Spleen (tissue), 11 donors: ENCODE measurements around the gene AVPR1B. TPM values are rescaled to one million over a fixed set of nuclear protein-coding genes. Genes with fewer than 3 reads are reported as not detected.

Experiments used
- DNase-seq: peaks from one replicate; pipeline ENCODE4 v3.0.0-alpha.2; 2020
- H3K27ac ChIP-seq, 8 donors: fragments of 200-600 bp; sonication (generic) in 7 of 8; 1 replicate in 4 of 8; 2 replicates in 4 of 8; pipeline versions ENCODE4 v1.5.0 to v1.8.0; 2016 to 2021; ENCODE audit warnings: inconsistent platforms in 4 of 8, mild to moderate bottlenecking in 4 of 8, moderate library complexity in 1 of 8
- H3K27me3 ChIP-seq, 7 donors: fragments of 200-600 bp; sonication (generic) in 6 of 7; replicated peaks in 1 of 7; 1 replicate in 4 of 7; 2 replicates in 3 of 7; pipeline versions ENCODE4 v1.5.0 to v1.8.0; 2016 to 2021; ENCODE audit warnings: inconsistent platforms in 3 of 7, mild to moderate bottlenecking in 1 of 7
- H3K36me3 ChIP-seq, 6 donors: fragments of 200-600 bp; sonication (generic) in 5 of 6; 1 replicate in 4 of 6; 2 replicates in 2 of 6; pipeline versions ENCODE4 v1.5.0 to v1.8.0; 2016 to 2021; ENCODE audit warnings: inconsistent platforms in 2 of 6
- H3K4me1 ChIP-seq, 6 donors: fragments of 200-600 bp; sonication (generic) in 5 of 6; 1 replicate in 3 of 6; 2 replicates in 3 of 6; pipeline versions ENCODE4 v1.5.0 to v1.8.0; 2016 to 2021; ENCODE audit warnings: inconsistent platforms in 3 of 6
- H3K4me3 ChIP-seq, 8 donors: fragments of 200-600 bp; sonication (generic) in 7 of 8; 1 replicate in 4 of 8; 2 replicates in 4 of 8; pipeline versions ENCODE4 v1.5.0 to v1.8.0; 2016 to 2021; ENCODE audit warnings: inconsistent platforms in 4 of 8, mild to moderate bottlenecking in 4 of 8, moderate library complexity in 2 of 8
- H3K9me3 ChIP-seq, 8 donors: fragments of 200-600 bp; sonication (generic) in 7 of 8; 1 replicate in 4 of 8; 2 replicates in 4 of 8; pipeline versions ENCODE4 v1.5.0 to v1.8.0; 2016 to 2021; ENCODE audit warnings: inconsistent platforms in 4 of 8
- POLR2A ChIP-seq, 3 donors: fragments of 450-650 bp; IDR thresholded peaks; one replicate each; pipeline ENCODE4 v1.5.1; 2017; ENCODE audit warnings: antibody characterized with exemption in 3 of 3, mild to moderate bottlenecking in 1 of 3
- POLR2AphosphoS5 ChIP-seq, 3 donors: sonication (generic); formaldehyde crosslinking; IDR thresholded peaks; one replicate each; pipeline ENCODE4 v1.5.1; 2017; ENCODE audit warnings: antibody characterized with exemption in 3 of 3
- WGBS, 5 donors: extraction: QIAGEN DNeasy Blood & Tissue Kit in 3 of 5; methylation state at CpG; one replicate each; pipeline versions ENCODE4 v1.1.5 to v1.1.7; 2013 to 2018; 5-methylcytosine and 5-hydroxymethylcytosine counted together
- intact Hi-C: fragments of 100-400 bp; cut with DNase I; formaldehyde crosslinking; loops from one replicate; pipeline ENCODE4 v1.15.0; 2023; ENCODE audit warnings: low total_unique reads
- polyA plus RNA-seq, 3 donors: library from polyadenylated mRNA; stranded (reverse); fragments of 200-250 nt; gene quantifications; one replicate each; pipeline ENCODE4 v1.2.1, GENCODE V29; 2013
- total RNA-seq, 7 donors: library from RNA; depleted of rRNA in 3 of 7; stranded (reverse); fragments of >200 nt in 3 of 7; fragmentation: NEBNext Ultra II Directional in 4 of 7; extraction: Animal tissue kit (Norgen Biotek cat#: 25700) in 4 of 7; gene quantifications; one replicate each; pipeline versions ENCODE4 v1.1.0 to v1.2.1, GENCODE V29; 2016 to 2021
- TF ChIP-seq, protein P1 (sequence below), 11 experiments: fragments of 200-600 bp in 7 of 11; fragments of 450-650 bp in 4 of 11; sonication (generic) in 4 of 11; IDR thresholded peaks in 8 of 11; conservative IDR thresholded peaks in 3 of 11; 1 replicate in 7 of 11; 2 replicates in 4 of 11; pipeline versions ENCODE4 v1.4.0 to v1.8.0; 2016 to 2021; ENCODE audit warnings: antibody characterized with exemption in 11 of 11, inconsistent platforms in 4 of 11, mild to moderate bottlenecking in 1 of 11
- donor health status: healthy with polysubstance abuse.
- donor health status: DM: no; HTN: no; CAD: no; lungs with moderate emphysema.
- donor health status: DM: no; HTN: no; CAD: no.
- donor health status: Bipolar disorder and iron deficiency.
- donor health status: healthy.
- donor health status: DM: no; HTN: no; CAD: no.
- donor health status: DM: yes; HTN: yes; CAD: no.

The AVPR1B gene
- total and polyA plus RNA-seq, 10 donors: not detected

DNA sequence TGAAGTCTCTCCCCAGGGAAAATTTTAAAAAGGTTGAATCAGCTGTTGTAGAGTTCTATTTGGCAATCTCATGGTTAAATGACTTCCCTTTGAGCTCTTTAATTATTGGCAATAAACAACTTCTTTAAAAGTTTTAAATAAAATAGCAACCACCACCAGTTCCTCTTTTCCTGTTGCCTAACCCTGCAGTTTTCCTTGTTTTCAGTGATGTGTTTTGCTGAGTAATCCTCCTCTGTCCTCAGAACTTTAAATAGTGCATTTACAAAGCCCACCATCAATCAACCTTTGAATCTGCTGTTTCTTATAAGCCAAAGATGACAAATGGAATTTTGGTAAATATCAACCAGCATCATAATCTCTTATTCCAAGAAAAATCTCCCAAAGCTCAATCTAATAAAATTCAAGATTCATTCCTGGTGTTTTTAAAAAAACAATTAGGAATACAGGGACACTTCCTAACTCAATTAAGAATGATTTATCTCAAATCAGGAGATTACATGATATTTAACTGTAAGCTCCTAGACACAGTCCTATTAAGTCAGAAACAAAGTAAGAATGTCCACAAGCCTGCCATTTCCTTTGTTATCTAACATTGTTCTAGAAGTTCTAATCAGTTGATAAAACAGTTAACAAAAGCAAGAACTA lies 14.8 kb downstream of the AVPR1B start:
- DNase-seq: no peak
- intact Hi-C loops: loop anchor here (10.0 kb wide), 1 partner anchor 308 kb away; no protein-coding TSS in a partner anchor
- Histone ChIP-seq H3K9me3 (no peaks in the 10 kb centered on the region), H3K27ac (no peak overlapping the region), H3K4me1 (peaks cover 6 to 57% (median 18%) of the 10 kb centered on the region in 6 donors), H3K27me3 (no peaks in the 10 kb centered on the region), H3K4me3 (no peak overlapping the region), H3K36me3 (no peaks in the 10 kb centered on the region)
- TF ChIP-seq POLR2AphosphoS5 (IDR thresholded peaks at IDR 0.05) (no peak), POLR2A (IDR thresholded peaks at IDR 0.05) (no peak)
- TF ChIP-seq, protein P1, sequence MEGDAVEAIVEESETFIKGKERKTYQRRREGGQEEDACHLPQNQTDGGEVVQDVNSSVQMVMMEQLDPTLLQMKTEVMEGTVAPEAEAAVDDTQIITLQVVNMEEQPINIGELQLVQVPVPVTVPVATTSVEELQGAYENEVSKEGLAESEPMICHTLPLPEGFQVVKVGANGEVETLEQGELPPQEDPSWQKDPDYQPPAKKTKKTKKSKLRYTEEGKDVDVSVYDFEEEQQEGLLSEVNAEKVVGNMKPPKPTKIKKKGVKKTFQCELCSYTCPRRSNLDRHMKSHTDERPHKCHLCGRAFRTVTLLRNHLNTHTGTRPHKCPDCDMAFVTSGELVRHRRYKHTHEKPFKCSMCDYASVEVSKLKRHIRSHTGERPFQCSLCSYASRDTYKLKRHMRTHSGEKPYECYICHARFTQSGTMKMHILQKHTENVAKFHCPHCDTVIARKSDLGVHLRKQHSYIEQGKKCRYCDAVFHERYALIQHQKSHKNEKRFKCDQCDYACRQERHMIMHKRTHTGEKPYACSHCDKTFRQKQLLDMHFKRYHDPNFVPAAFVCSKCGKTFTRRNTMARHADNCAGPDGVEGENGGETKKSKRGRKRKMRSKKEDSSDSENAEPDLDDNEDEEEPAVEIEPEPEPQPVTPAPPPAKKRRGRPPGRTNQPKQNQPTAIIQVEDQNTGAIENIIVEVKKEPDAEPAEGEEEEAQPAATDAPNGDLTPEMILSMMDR (IDR thresholded peaks at IDR 0.05 in 8 of 11, conservative IDR thresholded peaks at IDR 0.05 in 3 of 11): no peak

DNA sequence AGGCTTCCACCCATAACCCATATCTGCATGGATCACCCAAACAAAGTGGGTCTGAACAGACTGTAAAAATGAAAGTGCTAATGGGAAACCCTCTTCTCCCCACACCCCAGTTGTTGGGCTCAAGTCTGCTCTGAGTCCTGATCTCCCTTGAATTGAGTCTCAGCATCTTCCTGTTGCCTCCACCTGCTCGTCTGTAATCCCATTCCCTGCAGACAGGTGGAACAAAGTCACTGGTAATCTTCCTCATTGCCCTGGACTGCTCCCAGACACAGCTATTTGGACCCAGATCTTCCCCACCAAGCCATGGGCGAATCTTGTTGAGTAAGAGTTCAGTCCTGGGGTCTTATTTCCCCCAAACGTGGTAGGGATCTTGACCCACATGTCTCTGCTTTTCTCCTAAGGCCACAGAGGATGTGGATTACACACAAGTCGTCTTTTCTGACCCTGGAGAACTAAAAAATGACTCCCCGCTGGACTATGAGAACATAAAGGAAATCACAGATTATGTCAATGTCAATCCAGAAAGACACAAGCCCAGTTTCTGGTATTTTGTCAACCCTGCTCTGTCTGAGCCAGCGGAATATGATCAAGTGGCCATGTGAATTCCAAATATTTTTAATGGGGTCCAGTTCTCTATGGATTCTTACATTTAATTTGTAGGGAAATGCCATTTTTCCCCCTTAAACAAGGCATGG lies 15.7 kb downstream of the AVPR1B start:
- no peak overlapping the region for H3K4me3 ChIP-seq
- no peaks in the 10 kb centered on the region for H3K27me3 ChIP-seq
- peaks cover 6 to 54% (median 18%) of the 10 kb centered on the region in 6 donors for H3K4me1 ChIP-seq
- H3K36me3 ChIP-seq: no peaks in the 10 kb centered on the region
- intact Hi-C loops: loop anchor here (10.0 kb wide), 1 partner anchor 307 kb away; no protein-coding TSS in a partner anchor
- TF ChIP-seq POLR2A (IDR thresholded peaks at IDR 0.05) (no peak), POLR2AphosphoS5 (IDR thresholded peaks at IDR 0.05) (no peak)
- TF ChIP-seq, protein P1 (IDR thresholded peaks at IDR 0.05 in 8 of 11, conservative IDR thresholded peaks at IDR 0.05 in 3 of 11): no peak
- no peak for DNase-seq
- WGBS, 5 donors: 51 to 63% (median 56%) methylated on average over 6 of the region's 6 CpGs
- no peak overlapping the region for H3K27ac ChIP-seq
- no peaks in the 10 kb centered on the region for H3K9me3 ChIP-seq

DNA sequence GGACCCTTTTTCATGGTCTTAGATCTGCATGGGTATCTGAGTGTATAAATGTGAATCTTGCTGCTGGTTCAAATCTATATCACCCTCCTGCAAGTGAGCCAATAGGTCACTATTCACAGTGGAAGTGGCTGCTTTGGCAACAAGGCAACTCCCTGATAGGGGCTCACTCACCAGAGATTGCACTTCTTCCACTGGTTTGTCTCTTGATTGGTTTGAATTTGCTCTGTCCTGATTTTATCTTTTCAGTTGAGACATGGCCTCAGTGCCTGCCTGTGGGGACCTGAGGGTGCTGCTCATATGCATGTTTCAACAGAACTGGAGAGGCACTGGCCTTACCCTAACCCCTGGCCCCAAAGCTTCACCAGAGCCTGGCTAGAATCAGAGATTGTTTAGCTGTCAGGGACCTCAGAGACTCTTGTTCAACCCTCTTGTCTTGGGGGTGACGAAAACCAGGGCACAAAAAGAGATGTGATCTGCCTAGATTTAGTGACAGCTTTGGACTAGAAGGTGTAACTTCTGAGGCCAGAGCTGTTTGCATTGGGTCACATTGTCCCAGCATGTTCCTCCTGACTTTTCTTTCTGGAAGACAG lies 16.9 kb downstream of the AVPR1B start:
- no peak for DNase-seq
- peaks cover 6 to 47% (median 18%) of the 10 kb centered on the region in 6 donors for H3K4me1 ChIP-seq
- no peaks in the 10 kb centered on the region for H3K27me3 ChIP-seq
- no peaks in the 10 kb centered on the region for H3K9me3 ChIP-seq
- WGBS, 5 donors: 80 to 93% (median 82%) methylated on average over 1 of the region's 1 CpG
- intact Hi-C loops: loop anchor here (10.0 kb wide), 1 partner anchor 306 kb away; no protein-coding TSS in a partner anchor
- H3K36me3 ChIP-seq: no peaks in the 10 kb centered on the region
- no peak overlapping the region for H3K4me3 ChIP-seq
- H3K27ac ChIP-seq: no peak overlapping the region
- no peak for TF ChIP-seq POLR2AphosphoS5 (IDR thresholded peaks at IDR 0.05)
- TF ChIP-seq POLR2A (IDR thresholded peaks at IDR 0.05): no peak
- TF ChIP-seq, protein P1 (IDR thresholded peaks at IDR 0.05 in 8 of 11, conservative IDR thresholded peaks at IDR 0.05 in 3 of 11): no peak
